B cell (primary cell): ENCODE results near the gene EPB41L5.

Source experiments
- CTCF ChIP-seq: fragments of 200-600 bp; IDR thresholded peaks from one replicate; pipeline ENCODE4 v1.8.0; 2022; ENCODE audit warnings: antibody characterized with exemption, mild to moderate bottlenecking
- EZH2 ChIP-seq: IDR thresholded peaks from 2 replicates; pipeline ENCODE4 v1.6.1; 2012; ENCODE audit warnings: borderline replicate concordance, low read depth, mild to moderate bottlenecking, moderate library complexity, low read length; ENCODE audit not compliant: insufficient read depth, poor library complexity, severe bottlenecking

GRCh38 chr2:120012771-120013596 lies at the start of gene EPB41L5:
- no peak for TF ChIP-seq CTCF
- no peak for TF ChIP-seq EZH2
